Osteocyte (in vitro differentiated cells): Measurements from ENCODE around the gene ULK1. TPM values are rescaled to one million over a fixed set of nuclear protein-coding genes. Genes with fewer than 3 reads are reported as not detected.

Experiments used
- DNase-seq: peaks from one replicate; pipeline ENCODE4 v3.0.0; 2021; ENCODE audit warnings: mixed read lengths; ENCODE audit not compliant: unreplicated experiment; ENCODE audit errors: extremely low spot score
- H3K27ac Mint-ChIP-seq: one replicate; pipeline ENCODE4 v1.8.0; 2021; ENCODE audit warnings: mild to moderate bottlenecking, mixed read lengths; ENCODE audit not compliant: unreplicated experiment
- H3K27me3 Mint-ChIP-seq: one replicate; pipeline ENCODE4 v1.8.0; 2021; ENCODE audit warnings: mixed read lengths; ENCODE audit not compliant: unreplicated experiment
- H3K36me3 Mint-ChIP-seq: one replicate; pipeline ENCODE4 v1.8.0; 2021; ENCODE audit warnings: mixed read lengths; ENCODE audit not compliant: unreplicated experiment
- H3K4me1 Mint-ChIP-seq: one replicate; pipeline ENCODE4 v1.8.0; 2021; ENCODE audit warnings: mixed read lengths; ENCODE audit not compliant: unreplicated experiment
- H3K4me3 Mint-ChIP-seq: one replicate; pipeline ENCODE4 v1.8.0; 2021; ENCODE audit warnings: mild to moderate bottlenecking, moderate library complexity, mixed read lengths; ENCODE audit not compliant: unreplicated experiment
- H3K9me3 Mint-ChIP-seq: one replicate; pipeline ENCODE4 v1.8.0; 2021; ENCODE audit warnings: mixed read lengths; ENCODE audit not compliant: unreplicated experiment
- total RNA-seq: library from RNA; stranded (reverse); gene quantifications from 2 replicates; pipeline ENCODE4 v1.2.1, GENCODE V29; 2021
- TF ChIP-seq, protein P1 (sequence below): fragments of 200-600 bp; sonication (generic); IDR thresholded peaks from 2 replicates; pipeline ENCODE4 v1.5.0; 2021; ENCODE audit warnings: antibody characterized with exemption, mild to moderate bottlenecking, moderate library complexity

The ULK1 gene
- total RNA-seq, 1 donor from 2014 or later, result 69.6 TPM

DNA sequence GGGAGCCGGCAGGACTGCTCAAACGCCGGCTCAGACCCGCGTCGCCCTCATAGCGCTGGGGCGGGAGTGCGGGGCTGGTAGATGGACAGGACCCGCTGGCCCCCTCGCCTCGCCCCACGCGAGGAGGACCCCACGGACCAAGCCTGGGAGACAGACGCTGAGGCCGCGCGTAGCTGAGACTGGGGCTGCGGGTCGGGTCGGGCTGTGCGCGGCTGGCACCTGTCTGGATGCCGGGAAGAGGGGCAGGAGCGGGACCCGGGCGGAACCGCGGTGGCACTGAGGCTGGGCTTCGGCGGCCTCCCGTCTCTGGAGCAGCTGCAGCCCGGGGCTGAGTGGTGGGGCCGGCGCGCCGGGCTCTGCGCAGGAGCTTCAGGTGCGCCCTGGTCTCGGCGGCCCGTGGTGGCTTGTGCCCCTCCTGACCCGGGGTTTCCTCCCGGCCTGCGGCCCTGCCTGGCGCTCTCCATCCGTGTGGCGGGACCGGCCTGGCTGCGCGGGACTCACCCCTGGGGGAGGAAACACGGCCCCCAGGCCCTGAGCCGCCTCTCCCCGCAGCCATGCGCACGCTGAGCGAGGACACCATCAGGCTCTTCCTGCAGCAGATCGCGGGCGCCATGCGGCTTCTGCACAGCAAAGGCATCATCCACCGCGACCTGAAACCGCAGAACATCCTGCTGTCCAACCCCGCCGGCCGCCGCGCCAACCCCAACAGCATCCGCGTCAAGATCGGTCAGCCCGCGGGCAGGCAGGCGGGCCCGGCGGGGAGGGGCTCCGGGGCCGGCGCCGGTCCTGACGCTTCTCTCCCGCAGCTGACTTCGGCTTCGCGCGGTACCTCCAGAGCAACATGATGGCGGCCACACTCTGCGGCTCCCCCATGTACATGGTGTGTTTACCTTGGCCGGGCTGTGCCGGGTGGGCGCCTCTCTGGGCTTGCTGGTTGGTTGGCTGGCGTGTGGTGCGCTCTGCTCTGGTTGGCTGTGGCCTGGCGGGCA, 14.0 kb downstream of the ULK1 start:
- TF ChIP-seq, protein P1, sequence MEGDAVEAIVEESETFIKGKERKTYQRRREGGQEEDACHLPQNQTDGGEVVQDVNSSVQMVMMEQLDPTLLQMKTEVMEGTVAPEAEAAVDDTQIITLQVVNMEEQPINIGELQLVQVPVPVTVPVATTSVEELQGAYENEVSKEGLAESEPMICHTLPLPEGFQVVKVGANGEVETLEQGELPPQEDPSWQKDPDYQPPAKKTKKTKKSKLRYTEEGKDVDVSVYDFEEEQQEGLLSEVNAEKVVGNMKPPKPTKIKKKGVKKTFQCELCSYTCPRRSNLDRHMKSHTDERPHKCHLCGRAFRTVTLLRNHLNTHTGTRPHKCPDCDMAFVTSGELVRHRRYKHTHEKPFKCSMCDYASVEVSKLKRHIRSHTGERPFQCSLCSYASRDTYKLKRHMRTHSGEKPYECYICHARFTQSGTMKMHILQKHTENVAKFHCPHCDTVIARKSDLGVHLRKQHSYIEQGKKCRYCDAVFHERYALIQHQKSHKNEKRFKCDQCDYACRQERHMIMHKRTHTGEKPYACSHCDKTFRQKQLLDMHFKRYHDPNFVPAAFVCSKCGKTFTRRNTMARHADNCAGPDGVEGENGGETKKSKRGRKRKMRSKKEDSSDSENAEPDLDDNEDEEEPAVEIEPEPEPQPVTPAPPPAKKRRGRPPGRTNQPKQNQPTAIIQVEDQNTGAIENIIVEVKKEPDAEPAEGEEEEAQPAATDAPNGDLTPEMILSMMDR, result no peak
- no peak for DNase-seq
- Mint-ChIP-seq H3K27me3 (no peaks in the 10 kb centered on the region), H3K27ac (no peak overlapping the region), H3K4me1 (peaks cover 18% of the 10 kb centered on the region), H3K9me3 (no peaks in the 10 kb centered on the region), H3K4me3 (no peak overlapping the region), H3K36me3 (peaks cover 5% of the 10 kb centered on the region)

DNA sequence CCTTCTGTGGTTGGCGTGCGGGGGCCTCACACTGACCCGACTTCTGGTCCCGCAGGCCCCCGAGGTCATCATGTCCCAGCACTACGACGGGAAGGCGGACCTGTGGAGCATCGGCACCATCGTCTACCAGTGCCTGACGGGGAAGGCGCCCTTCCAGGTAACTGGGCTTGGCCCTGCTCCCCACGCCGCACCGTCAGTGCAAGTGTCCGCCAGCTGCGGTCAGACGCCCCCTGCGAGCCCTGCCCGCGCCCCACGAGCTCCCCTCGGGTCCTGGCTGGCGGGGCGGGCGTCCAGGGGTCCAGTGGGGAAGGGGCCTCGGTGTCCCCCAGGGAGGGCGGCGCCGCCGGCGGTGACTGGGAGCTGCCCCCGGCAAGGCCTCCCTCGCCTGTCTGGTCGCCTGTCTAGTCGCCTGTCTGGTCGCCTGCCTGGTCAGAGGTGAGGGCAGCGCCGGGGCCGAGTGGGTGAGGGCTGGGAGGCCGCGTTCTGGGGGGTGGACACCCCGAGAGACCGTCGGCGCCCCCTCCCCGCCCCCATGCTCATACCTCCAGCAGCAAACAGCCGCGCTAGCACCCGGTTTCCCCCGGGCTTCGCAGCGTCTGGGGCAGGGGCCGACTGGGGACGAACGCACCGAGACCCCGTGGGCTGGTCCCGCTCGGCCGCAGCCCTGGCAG, 14.8 kb downstream of the ULK1 start:
- Mint-ChIP-seq H3K4me3 (no peak overlapping the region), H3K27me3 (no peaks in the 10 kb centered on the region), H3K27ac (no peak overlapping the region), H3K4me1 (peaks cover 19% of the 10 kb centered on the region), H3K9me3 (no peaks in the 10 kb centered on the region), H3K36me3 (peaks cover 6% of the 10 kb centered on the region)
- TF ChIP-seq, protein P1, result no peak
- no peak for DNase-seq

GRCh38 chr12:131909752-131910219, 15.4 kb downstream of the ULK1 start:
- H3K27me3 Mint-ChIP-seq, result no peaks in the 10 kb centered on the region
- DNase-seq, result no peak
- no peak overlapping the region for H3K4me3 Mint-ChIP-seq
- TF ChIP-seq, protein P1, result no peak
- H3K9me3 Mint-ChIP-seq, result no peaks in the 10 kb centered on the region
- H3K27ac Mint-ChIP-seq, result no peak overlapping the region
- H3K36me3 Mint-ChIP-seq, result peaks cover 10% of the 10 kb centered on the region
- H3K4me1 Mint-ChIP-seq, result peaks cover 20% of the 10 kb centered on the region

DNA sequence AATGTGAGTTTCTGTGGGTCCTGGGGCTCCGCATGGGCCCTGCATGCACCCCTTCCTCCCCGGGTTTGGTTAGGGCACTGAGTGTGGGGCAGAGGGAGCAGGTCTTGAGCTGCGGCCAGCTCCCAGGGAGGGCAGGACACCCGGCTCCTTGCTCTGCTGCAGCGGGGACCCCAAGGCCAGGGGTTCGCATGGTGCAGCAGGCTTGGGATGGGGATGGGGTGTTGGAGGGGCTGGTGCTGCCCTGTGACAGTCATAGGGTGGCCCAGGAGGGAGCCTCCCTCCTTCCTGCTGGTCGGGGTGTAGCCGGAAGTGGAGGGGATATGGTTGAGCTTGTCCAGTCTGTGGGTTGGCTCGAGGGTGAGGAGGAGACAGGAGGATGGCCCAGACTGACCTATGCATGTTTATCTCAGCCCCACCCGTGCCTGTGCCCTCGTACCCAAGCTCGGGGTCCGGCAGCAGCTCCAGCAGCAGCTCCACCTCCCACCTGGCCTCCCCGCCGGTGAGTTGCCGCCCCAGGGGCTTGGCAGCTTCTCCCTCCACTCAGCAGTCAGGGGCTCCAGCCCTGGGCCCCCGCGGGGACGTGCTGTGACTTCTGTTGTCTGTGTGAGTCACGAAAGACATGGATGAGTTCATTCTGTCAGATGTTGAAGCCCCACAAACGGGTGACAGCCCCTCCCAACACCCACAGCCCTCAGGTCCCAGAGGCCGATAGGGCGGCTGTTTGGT, 16.0 kb downstream of the ULK1 start:
- H3K4me1 Mint-ChIP-seq, result peaks cover 20% of the 10 kb centered on the region
- no peaks in the 10 kb centered on the region for H3K9me3 Mint-ChIP-seq
- H3K4me3 Mint-ChIP-seq, result no peak overlapping the region
- DNase-seq, result no peak
- peaks cover 13% of the 10 kb centered on the region for H3K36me3 Mint-ChIP-seq
- no peak overlapping the region for H3K27ac Mint-ChIP-seq
- TF ChIP-seq, protein P1, result no peak
- no peaks in the 10 kb centered on the region for H3K27me3 Mint-ChIP-seq
